ENCODE measurements around the gene CCNY. TPM values are rescaled to one million over a fixed set of nuclear protein-coding genes. Genes with fewer than 3 reads are reported as not detected.

The CCNY gene
- total RNA-seq, 1 donor from 2014 or later: 37.5 TPM

GRCh38 chr10:35433851-35434426 lies 97.6 kb downstream of the CCNY start:
- H3K4me1 ChIP-seq: no peaks in the 10 kb centered on the region
- H3K36me3 ChIP-seq: no peaks in the 10 kb centered on the region
- intact Hi-C loops (cut with DNase I): no loop called here
- no peaks in the 10 kb centered on the region for H3K27me3 ChIP-seq
- TF ChIP-seq CTCF (IDR thresholded peaks at IDR 0.05): no peak
- H3K27ac ChIP-seq: no peak overlapping the region
- H3K9me3 ChIP-seq: peaks cover 0 to 5% of the 10 kb centered on the region in 2 donors
- H3K4me3 ChIP-seq: no peak overlapping the region
- DNase-seq (ENCODE audit: low spot score in 2 of 2): no peak

GRCh38 chr10:35434533-35434932 lies 98.2 kb downstream of the CCNY start:
- Histone ChIP-seq H3K4me1 (no peaks in the 10 kb centered on the region), H3K27ac (no peak overlapping the region), H3K27me3 (no peaks in the 10 kb centered on the region), H3K36me3 (no peaks in the 10 kb centered on the region), H3K4me3 (no peak overlapping the region), H3K9me3 (peaks cover 0 to 11% of the 10 kb centered on the region in 2 donors)
- DNase-seq (ENCODE audit: low spot score in 2 of 2): no peak
- TF ChIP-seq CTCF (IDR thresholded peaks at IDR 0.05): no peak
- intact Hi-C loops (cut with DNase I): no loop called here

- Histone ChIP-seq H3K4me3 (no peak overlapping the region), H3K36me3 (no peaks in the 10 kb centered on the region), H3K9me3 (peaks cover 0 to 13% of the 10 kb centered on the region in 2 donors), H3K27me3 (no peaks in the 10 kb centered on the region), H3K27ac (no peak overlapping the region), H3K4me1 (no peaks in the 10 kb centered on the region)
- intact Hi-C loops (cut with DNase I): no loop called here
- no peak for TF ChIP-seq CTCF (IDR thresholded peaks at IDR 0.05)
- no peak for DNase-seq (ENCODE audit: low spot score in 2 of 2)
These were observed 99.5 kb downstream of the CCNY start for GRCh38 chr10:35435824-35436223.

GRCh38 chr10:35437829-35438228 lies 101.5 kb downstream of the CCNY start:
- Histone ChIP-seq H3K9me3 (peaks cover 0 to 19% of the 10 kb centered on the region in 2 donors), H3K27me3 (no peaks in the 10 kb centered on the region), H3K4me1 (no peaks in the 10 kb centered on the region), H3K36me3 (no peaks in the 10 kb centered on the region), H3K27ac (no peak overlapping the region), H3K4me3 (no peak overlapping the region)
- no peak for TF ChIP-seq CTCF (IDR thresholded peaks at IDR 0.05)
- no peak for DNase-seq (ENCODE audit: low spot score in 2 of 2)
- intact Hi-C loops (cut with DNase I): no loop called here

GRCh38 chr10:35438718-35439571 lies 102.6 kb downstream of the CCNY start:
- intact Hi-C loops (cut with DNase I): no loop called here
- H3K36me3 ChIP-seq: no peaks in the 10 kb centered on the region
- H3K4me3 ChIP-seq: no peak overlapping the region
- no peaks in the 10 kb centered on the region for H3K27me3 ChIP-seq
- H3K9me3 ChIP-seq: peaks cover 8 to 30% of the 10 kb centered on the region in 2 donors
- DNase-seq (ENCODE audit: low spot score in 2 of 2): no peak
- H3K4me1 ChIP-seq: no peaks in the 10 kb centered on the region
- no peak overlapping the region for H3K27ac ChIP-seq
- no peak for TF ChIP-seq CTCF (IDR thresholded peaks at IDR 0.05)

Measured in ascending aorta (tissue), 2 donors.